Superior temporal gyrus (tissue), 1 donor: ENCODE data around the gene CPNE6.

ENCODE experiments used
- DNase-seq: peaks from one replicate; pipeline ENCODE4 v3.0.0-alpha.2; 2016; ENCODE audit errors: extremely low spot score

Gene CPNE6

GRCh38 chr14:24054646-24055045, 16.7 kb upstream of the CPNE6 start:
- no peak for DNase-seq

DNA sequence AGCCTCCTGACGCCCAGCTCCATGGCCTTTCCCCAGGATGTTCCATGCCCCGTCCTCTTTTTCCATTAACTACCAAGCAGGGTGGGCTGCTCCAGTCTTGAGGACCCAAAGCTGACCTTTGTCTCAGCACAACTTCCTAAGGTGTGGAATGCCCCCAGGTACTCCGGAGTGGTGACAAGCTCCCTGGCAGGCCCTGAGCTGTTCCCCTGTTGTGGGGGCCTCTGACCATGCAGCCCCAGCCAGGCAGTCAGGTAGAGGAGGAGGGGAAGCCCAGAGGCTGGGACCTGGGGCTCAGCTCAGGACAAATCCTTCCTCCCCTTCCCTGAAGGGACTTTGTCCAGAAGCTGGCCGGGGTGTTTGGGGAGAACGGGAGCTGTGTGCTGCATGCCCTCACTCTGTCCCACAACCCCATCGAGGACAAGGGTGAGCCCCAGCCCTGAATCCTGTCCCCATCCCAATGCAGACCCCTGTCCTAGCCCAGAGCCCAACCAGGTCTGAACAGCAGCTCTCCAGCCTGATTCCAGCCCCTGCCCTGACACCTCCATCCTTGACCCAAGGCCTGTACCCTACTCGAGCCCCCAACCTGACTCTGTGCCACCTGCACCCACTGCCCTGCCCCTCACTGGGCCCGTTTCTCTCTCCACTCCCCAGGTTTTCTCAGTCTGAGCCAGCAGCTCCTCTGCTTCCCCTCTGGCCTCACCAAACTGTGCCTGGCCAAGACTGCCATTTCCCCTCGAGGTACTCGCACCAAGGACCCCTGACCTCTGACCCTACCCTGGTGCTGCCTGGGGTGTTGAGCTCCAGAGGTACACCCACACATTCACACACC, 15.2 kb upstream of the CPNE6 start:
- DNase-seq: no peak

DNA sequence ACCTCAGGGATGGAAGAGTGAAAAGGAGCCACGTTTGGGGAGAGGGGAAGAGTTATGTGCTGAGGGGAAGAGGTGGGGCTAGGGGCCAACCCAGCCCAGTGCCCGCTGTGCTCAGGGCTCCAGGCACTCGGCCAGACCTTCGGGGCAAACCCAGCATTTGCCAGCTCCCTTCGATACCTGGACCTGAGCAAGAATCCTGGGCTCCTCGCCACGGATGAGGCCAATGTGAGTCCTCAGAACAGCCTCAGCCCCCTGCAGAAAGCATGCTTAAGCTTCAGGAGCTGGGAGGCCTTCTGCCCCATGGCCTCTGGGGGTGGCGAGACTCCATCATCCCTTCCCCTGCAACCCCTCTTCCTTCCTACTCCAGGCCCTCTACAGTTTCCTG, 14.6 kb upstream of the CPNE6 start:
- no peak for DNase-seq

DNA sequence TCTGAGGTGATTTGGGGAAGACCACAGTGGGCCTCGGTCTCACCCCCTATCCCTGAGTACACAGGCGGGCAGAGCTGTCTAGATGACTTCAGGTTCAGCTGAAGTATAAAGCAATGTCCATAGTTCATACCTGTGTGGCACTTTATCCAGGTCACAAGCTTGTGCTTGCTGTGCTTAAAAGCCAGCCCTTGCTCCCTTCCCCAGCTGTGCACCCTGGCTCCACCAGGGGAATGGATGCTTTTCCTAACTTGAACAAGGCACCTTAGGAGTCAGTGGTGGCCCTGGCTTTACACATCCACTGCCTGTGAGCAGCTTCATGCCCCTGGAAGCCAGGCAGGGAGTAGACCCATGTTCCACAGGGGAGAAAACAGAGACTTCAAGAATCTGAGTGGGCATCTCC, 14.1 kb upstream of the CPNE6 start:
- no peak for DNase-seq

DNA sequence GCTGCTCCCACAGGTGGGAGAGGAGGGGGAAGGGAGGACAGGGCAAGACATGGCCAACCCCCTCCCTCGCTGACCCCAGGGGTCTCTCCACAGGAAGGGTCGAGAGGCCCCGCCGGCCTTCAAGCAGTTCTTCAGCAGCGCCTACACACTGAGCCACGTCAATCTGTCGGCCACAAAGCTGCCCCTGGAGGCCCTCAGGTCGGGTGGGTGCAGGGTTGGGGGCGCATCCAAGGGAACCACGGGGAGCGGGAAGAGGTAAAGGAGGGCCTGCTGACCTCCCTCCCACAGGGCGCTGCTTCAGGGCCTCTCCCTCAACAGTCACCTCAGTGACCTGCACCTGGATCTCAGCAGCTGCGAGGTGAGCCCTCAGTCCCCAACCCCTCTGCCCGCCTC, 13.5 kb upstream of the CPNE6 start:
- no peak for DNase-seq

GRCh38 chr14:24058260-24058950, 13.0 kb upstream of the CPNE6 start:
- DNase-seq: peak; percentile 88

DNA sequence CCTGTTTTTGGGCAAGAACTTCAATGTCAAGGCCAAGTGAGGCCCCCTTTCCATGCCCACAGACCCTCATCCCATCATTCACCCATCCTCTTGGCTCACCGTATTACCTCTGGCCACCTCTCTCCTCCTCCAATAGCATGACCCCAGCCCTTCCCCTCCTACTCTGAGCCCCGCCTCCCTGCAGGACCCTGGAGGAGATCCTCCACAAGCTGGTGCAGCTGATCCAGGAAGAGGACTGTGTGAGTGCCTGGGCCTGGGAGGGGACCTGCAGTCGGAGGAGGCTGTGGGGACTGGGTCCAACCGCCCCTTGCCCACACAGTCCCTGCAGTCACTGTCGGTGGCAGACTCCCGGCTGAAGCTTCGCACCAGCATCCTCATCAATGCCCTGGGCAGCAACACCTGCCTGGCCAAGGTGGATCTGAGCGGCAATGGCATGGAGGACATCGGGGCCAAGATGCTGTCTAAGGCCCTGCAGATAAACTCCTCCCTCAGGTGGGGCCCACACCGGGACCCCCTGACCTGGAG, 12.3 kb upstream of the CPNE6 start:
- no peak for DNase-seq

DNA sequence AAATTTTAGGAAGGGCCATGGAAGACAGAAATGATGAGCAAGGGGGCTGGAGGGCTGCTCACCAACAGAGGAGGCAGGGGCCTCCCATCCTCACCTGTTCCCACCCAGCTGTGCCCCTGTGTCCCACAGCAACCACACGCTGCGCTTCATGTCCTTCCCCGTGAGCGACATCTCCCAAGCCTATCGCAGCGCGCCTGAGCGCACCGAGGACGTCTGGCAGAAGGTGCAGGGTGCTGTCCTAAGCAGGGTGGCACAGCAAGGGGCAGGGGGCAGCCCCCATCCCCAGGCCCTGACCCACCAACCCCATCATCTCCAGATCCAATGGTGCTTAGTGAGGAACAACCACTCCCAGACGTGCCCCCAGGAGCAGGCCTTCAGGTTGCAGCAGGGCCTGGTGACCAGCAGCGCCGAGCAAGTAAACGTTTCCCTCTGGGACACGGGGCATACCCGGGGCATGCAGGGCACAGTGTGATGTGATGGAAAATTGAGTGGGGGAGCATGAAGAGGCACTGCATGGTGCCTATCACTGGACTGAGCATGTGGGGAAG, 11.4 kb upstream of the CPNE6 start:
- DNase-seq: no peak

DNA sequence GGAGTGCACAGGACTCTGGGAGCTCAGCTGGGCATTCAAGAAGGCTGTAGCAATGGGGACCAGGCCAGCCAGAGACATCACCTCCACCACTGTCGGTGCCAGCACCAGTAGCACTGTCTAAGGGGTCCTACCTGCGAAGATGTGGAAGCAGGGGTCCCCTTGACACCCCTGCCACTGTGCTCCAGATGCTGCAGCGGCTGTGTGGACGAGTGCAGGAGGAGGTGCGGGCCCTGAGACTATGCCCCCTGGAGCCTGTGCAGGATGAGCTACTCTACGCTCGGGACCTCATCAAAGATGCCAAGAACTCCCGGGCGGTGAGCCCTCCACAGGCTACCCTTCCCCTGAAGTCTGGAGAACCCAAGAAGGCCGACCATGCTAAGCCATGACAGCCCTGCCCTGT, 10.9 kb upstream of the CPNE6 start:
- DNase-seq: no peak

GRCh38 chr14:24060984-24061913, 10.1 kb upstream of the CPNE6 start:
- DNase-seq: no peak

GRCh38 chr14:24062216-24062980, 9.0 kb upstream of the CPNE6 start:
- no peak for DNase-seq

DNA sequence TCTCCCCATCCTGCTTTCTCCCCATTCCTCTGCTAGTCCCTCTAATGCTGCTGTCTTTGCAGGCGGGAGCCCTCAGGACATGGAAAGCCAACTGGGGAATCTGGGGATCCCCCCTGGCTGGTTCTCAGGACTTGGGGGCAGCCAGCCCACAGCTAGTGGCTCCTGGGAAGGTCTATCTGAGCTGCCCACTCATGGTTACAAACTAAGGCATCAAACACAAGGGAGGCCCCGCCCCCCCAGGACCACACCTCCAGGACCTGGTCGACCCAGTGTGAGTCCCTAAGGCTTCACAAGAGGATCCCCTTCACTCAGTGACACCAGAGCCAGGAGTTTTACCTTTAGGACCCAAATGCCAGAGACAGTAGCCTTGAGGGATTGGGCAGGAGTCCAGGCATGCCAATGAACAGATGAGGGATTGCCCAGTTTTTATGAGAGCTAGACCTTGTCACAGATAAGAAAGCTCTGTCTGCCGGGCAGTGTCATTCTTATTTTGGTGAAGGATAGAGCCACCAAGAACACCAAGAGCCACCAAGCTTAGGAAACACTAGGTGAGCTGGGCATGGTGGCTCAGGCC, 8.0 kb upstream of the CPNE6 start:
- no peak for DNase-seq

GRCh38 chr14:24064091-24064795, 7.1 kb upstream of the CPNE6 start:
- DNase-seq: no peak

GRCh38 chr14:24064856-24065255, 6.5 kb upstream of the CPNE6 start:
- DNase-seq: no peak

DNA sequence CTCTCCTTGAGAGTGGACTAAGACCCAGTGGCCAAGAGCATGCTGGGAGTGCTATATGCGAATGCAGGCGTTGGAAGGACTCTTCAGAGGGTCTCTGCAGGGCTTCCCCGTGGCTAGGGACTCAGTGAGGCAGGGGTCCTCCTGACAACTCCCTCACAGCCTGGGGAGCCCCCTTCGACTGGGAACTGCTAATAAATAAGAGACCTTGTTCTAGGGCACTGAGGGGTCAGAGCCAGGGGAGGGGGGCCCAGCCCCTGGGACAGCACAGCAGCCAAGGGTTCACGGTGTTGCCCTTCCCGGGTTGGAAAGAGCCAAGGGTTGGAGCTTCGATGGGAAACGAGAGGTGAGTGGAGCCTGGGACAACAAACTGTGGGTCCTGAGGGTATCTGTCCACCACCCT, 6.0 kb upstream of the CPNE6 start:
- no peak for DNase-seq

DNA sequence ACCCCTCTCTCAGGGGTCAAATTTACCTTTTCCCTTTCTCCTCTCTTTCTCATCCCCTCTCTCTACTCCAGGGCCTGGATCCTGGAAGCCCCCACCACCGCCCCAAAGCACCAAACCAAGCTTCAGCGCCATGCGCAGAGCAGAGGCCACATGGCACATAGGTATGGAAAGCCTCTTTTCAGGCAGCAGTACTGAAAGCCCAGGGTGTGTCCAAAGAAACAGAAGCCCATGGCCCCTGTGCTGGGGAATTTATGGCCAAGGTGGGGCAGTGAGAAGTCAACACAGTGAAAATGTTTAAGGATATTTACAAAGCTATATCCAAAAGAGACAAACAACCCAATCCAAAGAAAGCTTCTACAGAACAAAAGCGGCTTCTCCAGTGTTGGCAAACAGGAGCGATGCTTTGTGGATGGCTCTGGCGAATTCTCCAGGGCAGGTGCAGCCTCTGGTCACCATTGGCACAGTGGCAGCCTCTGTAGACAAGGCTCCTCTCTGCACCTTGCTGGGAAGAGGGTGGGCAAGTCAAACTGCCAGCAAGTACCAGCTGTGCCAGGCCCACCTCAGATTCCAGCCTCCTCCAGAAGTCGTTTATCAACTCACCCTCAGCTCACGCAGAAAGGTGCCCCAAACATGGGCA, 4.7 kb upstream of the CPNE6 start:
- DNase-seq: no peak

DNA sequence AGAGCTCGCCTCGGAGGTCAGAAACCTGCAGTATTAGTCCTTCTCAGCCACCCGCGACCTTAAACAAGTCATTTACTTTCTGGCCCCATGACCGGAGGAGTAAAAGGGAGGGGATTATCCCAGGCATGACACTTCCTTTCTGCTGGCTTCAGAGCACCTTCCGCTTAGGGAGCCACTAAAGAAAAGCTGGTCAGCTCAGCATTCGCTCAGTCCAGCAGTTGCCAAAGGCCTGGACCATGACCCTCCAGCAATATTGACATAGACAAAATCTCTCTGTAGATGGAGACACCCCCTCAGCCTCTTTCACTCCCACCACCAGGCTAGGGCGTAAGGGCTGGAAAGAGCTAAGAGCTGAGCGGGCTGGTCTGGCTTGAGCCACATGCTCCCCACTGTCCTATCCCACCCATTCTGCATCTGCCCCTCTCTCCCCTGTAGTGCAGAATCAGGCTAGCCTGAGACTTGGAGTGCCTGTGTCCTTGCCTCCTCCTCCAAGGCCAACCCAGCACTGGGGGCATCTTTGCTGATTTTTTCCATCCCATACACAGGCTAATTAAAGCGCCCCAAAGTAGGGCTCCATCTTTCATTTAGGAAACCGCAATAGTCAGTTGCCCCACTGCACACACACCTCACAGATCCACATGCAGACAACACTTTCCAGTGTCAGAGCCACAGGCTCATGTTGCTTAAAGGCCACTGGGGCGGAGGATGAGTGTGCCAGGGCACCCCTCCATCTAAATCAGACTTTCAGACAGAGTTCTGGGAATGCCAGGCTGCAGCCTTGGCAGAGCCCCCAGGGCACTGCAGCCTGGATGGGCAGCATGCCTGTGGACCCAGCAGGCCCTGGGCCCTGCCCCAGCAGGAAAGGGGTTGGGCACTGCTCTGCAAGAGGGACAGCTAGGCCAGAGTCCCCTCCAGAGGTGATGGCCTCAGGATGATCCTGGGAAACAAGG, 4.0 kb upstream of the CPNE6 start:
- DNase-seq: no peak

- DNase-seq: no peak
These were observed 2.5 kb upstream of the CPNE6 start for GRCh38 chr14:24068711-24069410.
